Myocyte (in vitro differentiated cells): ENCODE measurements around the gene RGSL1. TPM values are rescaled to one million over a fixed set of nuclear protein-coding genes. Genes with fewer than 3 reads are reported as not detected.

Experiments
- total RNA-seq: library from RNA; depleted of rRNA; stranded (reverse); fragments of >200 nt; gene quantifications from 2 replicates; pipeline ENCODE4 v1.2.3, GENCODE V29; 2014

The RGSL1 gene
- total RNA-seq, 1 donor from 2014 or later = not detected

Other genes with a start within 250 kb of the RGSL1 start
- gene GLUL, start 58.4 kb upstream of the RGSL1 start, total RNA-seq = 147 and 151 TPM in 2 replicates
- not detected in 2 replicates for gene TEDDM1, start 49.5 kb upstream of the RGSL1 start, total RNA-seq
- gene RNASEL, start 139.1 kb downstream of the RGSL1 start, total RNA-seq = 9.2 and 11.2 TPM in 2 replicates
- gene RGS16, start 154.2 kb downstream of the RGSL1 start, total RNA-seq = 5.1 and 12.1 TPM in 2 replicates
- not detected in 2 replicates for gene RGS8, start 234.4 kb downstream of the RGSL1 start, total RNA-seq